Esophagus squamous epithelium (tissue), 5 donors: ENCODE measurements around the gene SPDYE4. TPM values are rescaled to one million over a fixed set of nuclear protein-coding genes. Genes with fewer than 3 reads are reported as not detected.

Source experiments
- DNase-seq: peaks from one replicate; lab custom pipeline; 2025; lab: John Stamatoyannopoulos, UW
- H3K27ac ChIP-seq, 4 donors: fragments of 200-600 bp; sonication (generic); one replicate each; pipeline ENCODE4 v1.5.1; 2016 to 2019; ENCODE audit warnings: mild to moderate bottlenecking in 1 of 4
- H3K27me3 ChIP-seq, 4 donors: fragments of 200-600 bp; sonication (generic); 1 replicate in 3 of 4; 2 replicates in 1 of 4; pipeline versions ENCODE4 v1.5.1 to v1.6.0; 2017 to 2021; ENCODE audit warnings: antibody characterized with exemption in 1 of 4
- H3K36me3 ChIP-seq, 3 donors: fragments of 200-600 bp; sonication (generic); one replicate each; pipeline ENCODE4 v1.5.1; 2016 to 2019
- H3K4me1 ChIP-seq, 3 donors: fragments of 200-600 bp; sonication (generic); one replicate each; pipeline ENCODE4 v1.5.1; 2017 to 2019
- H3K4me3 ChIP-seq, 4 donors: fragments of 200-600 bp; sonication (generic); 1 replicate in 3 of 4; 2 replicates in 1 of 4; pipeline ENCODE4 v1.5.1; 2016 to 2019; ENCODE audit warnings: mild to moderate bottlenecking in 2 of 4, moderate library complexity in 1 of 4
- H3K9me3 ChIP-seq, 3 donors: fragments of 200-600 bp; sonication (generic); one replicate each; pipeline ENCODE4 v1.5.1; 2016 to 2019
- POLR2A ChIP-seq, 4 donors: fragments of 450-650 bp; IDR thresholded peaks; one replicate each; pipeline ENCODE4 v1.6.1; 2017; ENCODE audit warnings: antibody characterized with exemption in 4 of 4, mild to moderate bottlenecking in 4 of 4, moderate library complexity in 3 of 4
- WGBS, 2 donors: methylation state at CpG; one replicate each; pipeline ENCODE4 v1.1.5; 2018; 5-methylcytosine and 5-hydroxymethylcytosine counted together
- intact Hi-C: fragments of 100-400 bp; cut with DNase I; formaldehyde crosslinking; loops from one replicate; pipeline ENCODE4 v1.15.0; 2022
- total RNA-seq, 4 donors: library from RNA; depleted of rRNA; stranded (reverse); fragments of >200 nt; gene quantifications; one replicate each; pipeline ENCODE4 v1.1.0, GENCODE V29; 2016
- TF ChIP-seq, protein P1 (sequence below), 6 experiments: fragments of 450-650 bp in 4 of 6; fragments of 200-600 bp in 2 of 6; sonication (generic) in 2 of 6; IDR thresholded peaks; one replicate each; pipeline ENCODE4 v1.5.1; 2016 to 2019; ENCODE audit warnings: antibody characterized with exemption in 6 of 6, mild to moderate bottlenecking in 4 of 6, moderate library complexity in 4 of 6
- donor health status: DM: yes; HTN: yes; CAD: no.

SPDYE4 gene
- total RNA-seq, 4 donors from 2014 or later: not detected

DNA sequence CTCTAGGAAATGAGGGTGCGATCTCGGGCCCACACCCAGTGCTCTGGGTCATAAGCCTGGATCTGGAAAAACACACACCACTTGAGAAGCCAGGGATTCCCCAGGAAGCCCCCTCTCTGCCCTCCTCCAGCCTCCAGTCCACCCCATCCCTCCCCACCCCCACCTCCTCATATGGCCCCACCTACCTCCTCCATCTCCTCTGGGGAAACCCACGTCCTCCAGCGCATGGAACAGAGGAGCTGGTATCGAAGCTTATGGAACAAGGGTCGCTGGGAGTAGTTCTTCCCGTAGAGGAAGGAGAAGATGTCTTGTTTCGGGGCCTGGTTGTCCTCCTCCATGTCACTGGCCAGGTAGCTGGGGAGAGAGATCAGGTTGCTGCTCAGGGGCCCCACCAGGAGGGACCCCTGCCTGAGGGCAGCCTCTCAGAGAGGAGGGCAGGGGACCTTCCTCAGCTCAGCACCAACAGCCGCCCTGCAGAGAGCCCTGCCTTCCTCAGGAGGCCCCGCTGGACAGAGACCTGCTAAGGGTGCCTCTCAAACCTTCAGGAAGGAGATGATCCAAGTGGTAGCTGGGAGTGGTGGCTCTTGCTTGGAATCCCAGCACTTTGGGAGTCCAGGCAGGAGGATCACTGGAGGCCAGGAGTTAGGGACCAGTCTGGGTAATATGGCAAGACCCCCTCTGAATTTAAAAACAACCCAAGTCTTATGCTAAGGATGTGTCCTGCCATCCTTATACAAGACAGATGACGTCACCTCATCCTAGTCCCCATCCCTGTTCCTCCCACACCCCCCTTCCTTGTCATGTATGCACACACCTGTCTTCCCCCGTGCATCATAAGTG lies 5.0 kb downstream of the SPDYE4 start:
- Histone ChIP-seq H3K4me1 (no peaks in the 10 kb centered on the region), H3K27ac (no peak overlapping the region), H3K4me3 (no peak overlapping the region), H3K27me3 (peaks cover 0 to 5% (median 0%) of the 10 kb centered on the region in 4 donors), H3K36me3 (no peaks in the 10 kb centered on the region), H3K9me3 (no peaks in the 10 kb centered on the region)
- TF ChIP-seq, protein P1, sequence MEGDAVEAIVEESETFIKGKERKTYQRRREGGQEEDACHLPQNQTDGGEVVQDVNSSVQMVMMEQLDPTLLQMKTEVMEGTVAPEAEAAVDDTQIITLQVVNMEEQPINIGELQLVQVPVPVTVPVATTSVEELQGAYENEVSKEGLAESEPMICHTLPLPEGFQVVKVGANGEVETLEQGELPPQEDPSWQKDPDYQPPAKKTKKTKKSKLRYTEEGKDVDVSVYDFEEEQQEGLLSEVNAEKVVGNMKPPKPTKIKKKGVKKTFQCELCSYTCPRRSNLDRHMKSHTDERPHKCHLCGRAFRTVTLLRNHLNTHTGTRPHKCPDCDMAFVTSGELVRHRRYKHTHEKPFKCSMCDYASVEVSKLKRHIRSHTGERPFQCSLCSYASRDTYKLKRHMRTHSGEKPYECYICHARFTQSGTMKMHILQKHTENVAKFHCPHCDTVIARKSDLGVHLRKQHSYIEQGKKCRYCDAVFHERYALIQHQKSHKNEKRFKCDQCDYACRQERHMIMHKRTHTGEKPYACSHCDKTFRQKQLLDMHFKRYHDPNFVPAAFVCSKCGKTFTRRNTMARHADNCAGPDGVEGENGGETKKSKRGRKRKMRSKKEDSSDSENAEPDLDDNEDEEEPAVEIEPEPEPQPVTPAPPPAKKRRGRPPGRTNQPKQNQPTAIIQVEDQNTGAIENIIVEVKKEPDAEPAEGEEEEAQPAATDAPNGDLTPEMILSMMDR (IDR thresholded peaks at IDR 0.05): no peak
- no peak for TF ChIP-seq POLR2A (IDR thresholded peaks at IDR 0.05)
- intact Hi-C loops: no loop called here
- WGBS, 2 donors: 57 to 63% methylated on average over 3 to 4 of the region's 12 CpGs
- DNase-seq: no peak

DNA sequence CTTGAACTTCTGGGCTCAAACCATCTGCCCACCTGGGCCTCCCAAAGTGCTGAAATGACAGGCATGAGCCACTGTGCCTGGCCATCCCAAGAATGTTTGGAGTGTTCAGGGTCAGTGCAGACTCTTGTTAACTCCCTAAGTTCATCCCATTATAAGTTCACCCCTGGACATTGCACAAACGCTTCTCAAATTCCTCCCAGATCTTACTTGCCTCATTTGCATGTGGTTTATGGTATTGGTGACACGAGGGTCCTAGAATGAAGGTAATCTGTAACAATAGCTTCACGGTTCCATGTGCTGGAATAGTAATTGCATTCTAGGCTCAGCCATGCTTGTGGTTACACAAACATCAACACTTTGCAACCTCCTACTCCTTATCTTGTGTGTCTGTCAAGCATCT lies 8.7 kb downstream of the SPDYE4 start:
- Histone ChIP-seq H3K27ac (no peak overlapping the region), H3K27me3 (no peaks in the 10 kb centered on the region), H3K4me3 (no peak overlapping the region), H3K36me3 (no peaks in the 10 kb centered on the region), H3K9me3 (no peaks in the 10 kb centered on the region), H3K4me1 (peaks cover 9 to 17% (median 12%) of the 10 kb centered on the region in 3 donors)
- intact Hi-C loops: loop anchor here (10.0 kb wide), 1 partner anchor 355 kb away; the partner anchor contains the start of gene RNF222
- TF ChIP-seq POLR2A (IDR thresholded peaks at IDR 0.05): no peak
- TF ChIP-seq, protein P1 (IDR thresholded peaks at IDR 0.05): no peak
- no peak for DNase-seq
- WGBS, 2 donors: 68 to 79% methylated on average over 3 of the region's 3 CpGs

DNA sequence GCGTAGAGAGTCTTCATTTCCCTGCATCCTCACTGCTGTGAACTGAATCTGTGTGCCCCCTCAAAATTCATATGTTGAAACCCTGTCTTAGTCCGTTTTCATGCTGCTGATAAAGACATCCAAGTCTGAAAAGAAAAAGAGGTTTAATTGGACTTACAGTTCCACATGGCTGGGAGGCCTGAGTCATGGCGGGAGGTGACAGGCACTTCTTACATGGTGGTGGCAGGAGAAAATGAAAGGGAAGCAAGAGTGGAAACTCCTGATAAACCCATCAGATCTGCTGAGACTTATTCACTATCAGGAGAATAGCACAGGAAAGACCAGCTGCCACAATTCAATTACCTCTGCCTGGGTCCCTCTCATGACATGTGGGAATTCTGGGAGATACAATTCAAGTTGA lies 10.6 kb downstream of the SPDYE4 start:
- intact Hi-C loops: loop anchor here (10.0 kb wide), 1 partner anchor 353 kb away; the partner anchor contains the start of gene RNF222
- no peak overlapping the region for H3K27ac ChIP-seq
- no peak overlapping the region for H3K4me3 ChIP-seq
- no peak for DNase-seq
- no peak for TF ChIP-seq POLR2A (IDR thresholded peaks at IDR 0.05)
- TF ChIP-seq, protein P1 (IDR thresholded peaks at IDR 0.05): no peak
- no peaks in the 10 kb centered on the region for H3K9me3 ChIP-seq
- no peaks in the 10 kb centered on the region for H3K36me3 ChIP-seq
- no peaks in the 10 kb centered on the region for H3K27me3 ChIP-seq
- 85 to 96% methylated on average over 3 of the region's 3 CpGs for WGBS, 2 donors
- H3K4me1 ChIP-seq: peaks cover 9 to 17% (median 12%) of the 10 kb centered on the region in 3 donors

DNA sequence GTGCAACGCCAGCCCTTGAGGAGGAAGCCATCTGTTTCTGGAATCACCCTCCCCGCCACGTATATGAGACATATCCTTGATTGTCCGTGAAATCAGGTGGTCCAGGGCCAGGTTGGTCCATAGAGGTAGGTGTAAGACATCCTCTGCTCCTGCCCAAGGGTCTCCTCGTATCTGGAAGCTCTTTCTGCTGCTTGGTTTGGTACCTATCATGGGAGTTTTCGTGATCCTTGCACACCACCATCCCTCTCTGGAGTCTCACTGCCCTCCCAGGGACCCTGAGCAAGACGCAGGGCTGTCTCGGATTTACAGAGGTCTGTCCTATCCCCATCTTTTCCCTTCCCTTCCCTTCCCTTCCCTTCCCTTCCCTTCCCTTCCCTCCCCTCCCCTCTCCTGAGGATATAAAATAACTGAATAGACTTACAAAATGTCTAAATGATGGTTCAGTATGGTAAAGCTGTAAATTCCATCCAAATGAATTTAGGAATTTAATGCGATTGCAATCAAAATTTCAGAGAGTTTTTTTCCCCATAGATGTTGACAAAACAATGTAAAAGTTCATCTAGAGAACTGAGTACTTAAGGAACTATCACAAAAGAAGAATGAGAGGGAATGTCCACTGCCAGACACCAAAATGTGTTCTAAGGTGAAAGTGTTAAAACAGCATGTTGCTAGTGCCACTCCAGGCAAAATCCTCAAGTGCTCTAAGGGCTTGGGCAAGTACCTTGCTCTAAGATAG lies 11.7 kb downstream of the SPDYE4 start:
- no peaks in the 10 kb centered on the region for H3K9me3 ChIP-seq
- TF ChIP-seq, protein P1 (IDR thresholded peaks at IDR 0.05): no peak
- no peak for TF ChIP-seq POLR2A (IDR thresholded peaks at IDR 0.05)
- no peaks in the 10 kb centered on the region for H3K27me3 ChIP-seq
- DNase-seq: no peak
- H3K4me1 ChIP-seq: peaks cover 9 to 17% (median 12%) of the 10 kb centered on the region in 3 donors
- no peak overlapping the region for H3K27ac ChIP-seq
- peak overlapping the region; percentile 40 to 80 (median 60) for H3K4me3 ChIP-seq
- intact Hi-C loops: loop anchor here (10.0 kb wide), 1 partner anchor 352 kb away; the partner anchor contains the start of gene RNF222
- no peaks in the 10 kb centered on the region for H3K36me3 ChIP-seq
- 18 to 24% methylated on average over 7 to 9 of the region's 9 CpGs for WGBS, 2 donors
